Keratinocyte (primary cell): ENCODE results near the gene DDAH1. TPM values are rescaled to one million over a fixed set of nuclear protein-coding genes. Genes with fewer than 3 reads are reported as not detected.

Experiments used
- DNase-seq: peaks from one replicate; pipeline ENCODE4 v3.0.0-alpha.2; 2011; ENCODE audit warnings: low read depth, missing footprints, low spot score
- FAIRE-seq: peaks from 2 replicates; lab custom pipeline; 2011; peaks lifted over from hg19 to GRCh38; lab: Jason Lieb, UNC
- H2AFZ ChIP-seq: 2 replicates; pipeline ENCODE4 v1.6.0; 2012; ENCODE audit warnings: low read length, control low read depth, inconsistent platforms; ENCODE audit not compliant: control insufficient read depth
- H3K27ac ChIP-seq: 2 replicates; pipeline ENCODE4 v1.5.1; 2011; ENCODE audit warnings: low read length; ENCODE audit not compliant: control insufficient read depth, insufficient read depth
- H3K27me3 ChIP-seq: 3 replicates; pipeline ENCODE4 v1.6.0; 2011; ENCODE audit warnings: low read length; ENCODE audit not compliant: control insufficient read depth, insufficient read depth; ENCODE audit errors: extremely low read depth
- H3K36me3 ChIP-seq, 2 experiments: 2 replicates in 1 of 2; 3 replicates in 1 of 2; pipeline ENCODE4 v1.5.1; 2011; ENCODE audit warnings: low read length in 2 of 2, mild to moderate bottlenecking in 1 of 2; ENCODE audit not compliant: control insufficient read depth in 2 of 2, insufficient read depth in 2 of 2; ENCODE audit errors: extremely low read depth in 1 of 2
- H3K4me1 ChIP-seq: 3 replicates; pipeline ENCODE4 v1.5.1; 2011; ENCODE audit warnings: low read length; ENCODE audit not compliant: control insufficient read depth, insufficient read depth; ENCODE audit errors: extremely low read depth
- H3K4me2 ChIP-seq: 3 replicates; pipeline ENCODE4 v1.6.0; 2011; ENCODE audit warnings: low read depth, low read length; ENCODE audit not compliant: control insufficient read depth, insufficient read depth; ENCODE audit errors: extremely low read depth
- H3K4me3 ChIP-seq, 3 experiments: fragments of 200-600 bp in 1 of 3; sonication (generic) in 1 of 3; 2 replicates in 2 of 3; 3 replicates in 1 of 3; pipeline ENCODE4 v1.5.1; 2011 to 2016; ENCODE audit warnings: low read length in 3 of 3, mild to moderate bottlenecking in 3 of 3, control low read depth in 2 of 3, inconsistent platforms in 1 of 3, low read depth in 1 of 3, mixed read lengths in 1 of 3, mixed run types in 1 of 3, moderate library complexity in 1 of 3; ENCODE audit not compliant: control insufficient read depth in 2 of 3, insufficient read depth in 2 of 3; ENCODE audit errors: extremely low read depth in 1 of 3
- H3K79me2 ChIP-seq: 2 replicates; pipeline ENCODE4 v1.6.0; 2012; ENCODE audit warnings: low read length; ENCODE audit not compliant: control insufficient read depth, insufficient read depth
- H3K9ac ChIP-seq: 3 replicates; pipeline ENCODE4 v1.6.0; 2011; ENCODE audit warnings: low read length; ENCODE audit not compliant: control insufficient read depth, insufficient read depth; ENCODE audit errors: extremely low read depth
- H3K9me1 ChIP-seq: 3 replicates; pipeline ENCODE4 v1.6.0; 2011; ENCODE audit warnings: low read length; ENCODE audit not compliant: control insufficient read depth, insufficient read depth; ENCODE audit errors: extremely low read depth
- H3K9me3 ChIP-seq: 2 replicates; pipeline ENCODE4 v1.5.1; 2012; ENCODE audit warnings: low read depth, low read length; ENCODE audit not compliant: control insufficient read depth
- H4K20me1 ChIP-seq: 3 replicates; pipeline ENCODE4 v1.6.0; 2011; ENCODE audit warnings: low read length; ENCODE audit not compliant: control insufficient read depth, insufficient read depth; ENCODE audit errors: extremely low read depth
- CTCF ChIP-seq, 3 experiments: IDR thresholded peaks in 1 of 3; conservative IDR thresholded peaks in 1 of 3; optimal IDR thresholded peaks in 1 of 3; 2 replicates in 2 of 3; 3 replicates in 1 of 3; pipeline versions ENCODE3 to v1.5.1; 2011; ENCODE audit warnings: low read length in 3 of 3, mild to moderate bottlenecking in 3 of 3, moderate library complexity in 2 of 3, control low read depth in 1 of 3, inconsistent platforms in 1 of 3; ENCODE audit not compliant: insufficient read depth in 2 of 3; ENCODE audit errors: extremely low read depth in 1 of 3
- EZH2 ChIP-seq: IDR thresholded peaks from one replicate; pipeline ENCODE4 v1.6.1; 2012; ENCODE audit warnings: inconsistent platforms, mild to moderate bottlenecking, low read length, moderate library complexity
- dilution Hi-C: fragments of 300-500 bp; cut with MboI; formaldehyde crosslinking; loops from one replicate; pipeline ENCODE4 v1.7.0; 2020; ENCODE audit warnings: low sequenced_read_pairs; ENCODE audit not compliant: extremely low pct_ligation_motif_present
- polyA plus RNA-seq, 5 experiments: library from polyadenylated mRNA; depleted of rRNA in 3 of 5; stranded (reverse) in 3 of 5; stranded (forward) in 1 of 5; unstranded in 1 of 5; fragments of >200 nt; gene quantifications; 1 replicate in 1 of 5; 2 replicates in 3 of 5; 3 replicates in 1 of 5; pipeline versions ENCODE4 v1.2.1 to v1.2.3, GENCODE V29; 2011 to 2012; ENCODE audit warnings: missing spikeins in 2 of 5, low read depth in 1 of 5, low replicate concordance in 1 of 5

Gene DDAH1
- polyA plus RNA-seq, 1 donor (not counting 4 experiments of a cell fraction or from before 2014, with no cell fraction given), result 5.8 TPM

- H3K4me3 ChIP-seq, result peak overlapping the region in 2 of 3 experiments; percentile 25 to 28
- dilution Hi-C loops, result no loop called here
- no peaks in the 10 kb centered on the region for H3K9me3 ChIP-seq
- no peaks in the 10 kb centered on the region for H3K79me2 ChIP-seq
- peak overlapping the region; percentile 42 for H2AFZ ChIP-seq
- H3K36me3 ChIP-seq, result no peaks in the 10 kb centered on the region
- H3K27me3 ChIP-seq, result no peaks in the 10 kb centered on the region
- TF ChIP-seq CTCF (optimal IDR thresholded peaks at IDR 0.05 in 1 of 3, IDR thresholded peaks at IDR 0.05 in 1 of 3, conservative IDR thresholded peaks at IDR 0.05 in 1 of 3; ENCODE audit: extremely low read depth in 1 of 3, insufficient read depth in 2 of 3, low read length in 3 of 3) (no peak), EZH2 (no peak)
- H3K9ac ChIP-seq, result no peak overlapping the region
- H3K9me1 ChIP-seq, result no peaks in the 10 kb centered on the region
- peak overlapping the region; percentile 15 for H3K27ac ChIP-seq
- peak; percentile 85 for FAIRE-seq
- no peaks in the 10 kb centered on the region for H4K20me1 ChIP-seq
- peak overlapping the region; percentile 59 for H3K4me2 ChIP-seq
- H3K4me1 ChIP-seq, result peaks cover 8% of the 10 kb centered on the region
- DNase-seq, result peak; percentile 4
These were observed 57.9 kb downstream of the DDAH1 start for GRCh38 chr1:85406887-85407533.

- H3K79me2 ChIP-seq, result no peaks in the 10 kb centered on the region
- dilution Hi-C loops, result no loop called here
These were observed 58.9 kb downstream of the DDAH1 start for GRCh38 chr1:85406081-85406480.

More at GRCh38 chr1:85406081-85406480, 58.9 kb downstream of the DDAH1 start:
- Histone ChIP-seq H3K4me3 (no peak overlapping the region), H4K20me1 (no peaks in the 10 kb centered on the region), H3K9ac (no peak overlapping the region), H3K4me1 (peaks cover 8% of the 10 kb centered on the region), H3K9me3 (no peaks in the 10 kb centered on the region), H3K9me1 (no peaks in the 10 kb centered on the region), H3K27ac (no peak overlapping the region), H3K27me3 (no peaks in the 10 kb centered on the region), H3K36me3 (no peaks in the 10 kb centered on the region), H2AFZ (no peak overlapping the region), H3K4me2 (no peak overlapping the region)
- DNase-seq (no peak), FAIRE-seq (no peak)
- TF ChIP-seq EZH2 (no peak), CTCF (optimal IDR thresholded peaks at IDR 0.05 in 1 of 3, IDR thresholded peaks at IDR 0.05 in 1 of 3, conservative IDR thresholded peaks at IDR 0.05 in 1 of 3; ENCODE audit: extremely low read depth in 1 of 3, insufficient read depth in 2 of 3, low read length in 3 of 3) (no peak)
